ENCODE data around the gene TNNT1. TPM values are rescaled to one million over a fixed set of nuclear protein-coding genes. Genes with fewer than 3 reads are reported as not detected.

TNNT1 gene
- total and polyA plus RNA-seq, 12 donors, result 0.36 to 11.1 (median 0.90) TPM; not detected in 4

GRCh38 chr19:55087542-55087901 is 61.5 kb downstream of the TNNT1 start:
- intact Hi-C loops (cut with DNase I), result no loop called here
- peak in 1 of 7 donors; percentile 22 for DNase-seq
- WGBS, 4 donors, result 22 to 52% (median 45%) methylated on average over 17 of the region's 17 CpGs
- no peak for TF ChIP-seq CTCF (IDR thresholded peaks at IDR 0.05)
- no peak for TF ChIP-seq POLR2A (IDR thresholded peaks at IDR 0.05)
- Histone ChIP-seq H3K27me3 (peaks cover 29% of the 10 kb centered on the region), H3K36me3 (replicated peaks in 1 of 2) (peaks cover 0 to 21% of the 10 kb centered on the region in 2 donors), H3K27ac (no peak overlapping the region), H3K9me3 (replicated peaks in 1 of 3) (no peaks in the 10 kb centered on the region), H3K4me1 (replicated peaks in 1 of 2) (peaks cover 12 to 16% of the 10 kb centered on the region in 2 donors), H3K4me3 (peak overlapping the region in 1 of 4 donors; percentile 50)

- peak; percentile 86 to 96 (median 94) for DNase-seq
- WGBS, 4 donors, result 2 to 15% (median 7%) methylated on average over 10 to 74 of the region's 74 CpGs
- H3K27ac ChIP-seq, result no peak overlapping the region
- no peak for TF ChIP-seq CTCF (IDR thresholded peaks at IDR 0.05)
- TF ChIP-seq POLR2A (IDR thresholded peaks at IDR 0.05), result no peak
- intact Hi-C loops (cut with DNase I), result no loop called here
- H3K27me3 ChIP-seq, result peaks cover 35% of the 10 kb centered on the region
- H3K36me3 ChIP-seq (replicated peaks in 1 of 2), result peaks cover 0 to 15% of the 10 kb centered on the region in 2 donors
- peak overlapping the region in 1 of 4 donors; percentile 50 for H3K4me3 ChIP-seq
- peaks cover 16 to 22% of the 10 kb centered on the region in 2 donors for H3K4me1 ChIP-seq (replicated peaks in 1 of 2)
- H3K9me3 ChIP-seq (replicated peaks in 1 of 3), result no peaks in the 10 kb centered on the region
Observed at GRCh38 chr19:55086730-55087541, 62.1 kb downstream of the TNNT1 start.

- H3K36me3 ChIP-seq (replicated peaks in 1 of 2), result peaks cover 0 to 7% of the 10 kb centered on the region in 2 donors
- DNase-seq, result peak in 1 of 7 donors; percentile 14
- intact Hi-C loops (cut with DNase I), result no loop called here
- peaks cover 16 to 28% of the 10 kb centered on the region in 2 donors for H3K4me1 ChIP-seq (replicated peaks in 1 of 2)
- H3K9me3 ChIP-seq (replicated peaks in 1 of 3), result no peaks in the 10 kb centered on the region
- H3K4me3 ChIP-seq, result peak overlapping the region in 1 of 4 donors; percentile 50
- no peak for TF ChIP-seq POLR2A (IDR thresholded peaks at IDR 0.05)
- no peak for TF ChIP-seq CTCF (IDR thresholded peaks at IDR 0.05)
- H3K27me3 ChIP-seq, result peaks cover 39% of the 10 kb centered on the region
- 18 to 27% (median 26%) methylated on average over 15 to 35 of the region's 35 CpGs for WGBS, 4 donors
- H3K27ac ChIP-seq, result no peak overlapping the region
Observed at GRCh38 chr19:55085923-55086715, 62.9 kb downstream of the TNNT1 start.

GRCh38 chr19:55084416-55084815 is 64.6 kb downstream of the TNNT1 start:
- Histone ChIP-seq H3K36me3 (replicated peaks in 1 of 2) (no peaks in the 10 kb centered on the region), H3K4me1 (replicated peaks in 1 of 2) (peaks cover 16 to 36% of the 10 kb centered on the region in 2 donors), H3K27ac (no peak overlapping the region), H3K4me3 (no peak overlapping the region), H3K27me3 (peaks cover 48% of the 10 kb centered on the region), H3K9me3 (replicated peaks in 1 of 3) (no peaks in the 10 kb centered on the region)
- DNase-seq, result no peak
- intact Hi-C loops (cut with DNase I), result no loop called here
- TF ChIP-seq POLR2A (IDR thresholded peaks at IDR 0.05) (no peak), CTCF (IDR thresholded peaks at IDR 0.05) (no peak)
- WGBS, 4 donors, result 62 to 73% (median 67%) methylated on average over 10 of the region's 10 CpGs

All from adrenal gland (tissue), 12 donors.